Hindlimb muscle (tissue), 1 donor: ENCODE data around the gene P2RX1. TPM values are rescaled to one million over a fixed set of nuclear protein-coding genes. Genes with fewer than 3 reads are reported as not detected.

Experiments
- DNase-seq: peaks from one replicate; pipeline ENCODE4 v3.0.0-alpha.2; 2013
- polyA plus RNA-seq: library from polyadenylated mRNA; unstranded; fragments of 120-200 nt; gene quantifications from one replicate; pipeline ENCODE4 v1.2.1, GENCODE V29; 2013; ENCODE audit not compliant: insufficient read length

P2RX1 gene
- polyA plus RNA-seq: 4.5 TPM

GRCh38 chr17:3915995-3916696, at the start of gene P2RX1:
Gene P2RX1 (minus strand): TSS chr17:3916465. CDS start chr17:3916225, 240 bp downstream.
- no peak for DNase-seq

GRCh38 chr17:3965118-3965800, 49.0 kb upstream of the P2RX1 start:
- no peak for DNase-seq

GRCh38 chr17:3964203-3965117, 48.2 kb upstream of the P2RX1 start, which contains the start of gene ATP2A3:
Gene ATP2A3 (minus strand): TSS chr17:3964437. CDS start chr17:3964291, 146 bp downstream.
- DNase-seq: no peak

GRCh38 chr17:3963237-3964201, 47.3 kb upstream of the P2RX1 start:
- DNase-seq: no peak

GRCh38 chr17:3962965-3963236, 46.6 kb upstream of the P2RX1 start:
- no peak for DNase-seq

- DNase-seq: no peak
These were observed 46.1 kb upstream of the P2RX1 start for GRCh38 chr17:3962217-3962964.

- no peak for DNase-seq
These were observed 45.3 kb upstream of the P2RX1 start for GRCh38 chr17:3961564-3962047.

- no peak for DNase-seq
These were observed 44.5 kb upstream of the P2RX1 start for GRCh38 chr17:3960764-3961163.

GRCh38 chr17:3959921-3960601, 43.8 kb upstream of the P2RX1 start:
- DNase-seq: no peak

GRCh38 chr17:3959295-3959899, 43.1 kb upstream of the P2RX1 start:
- no peak for DNase-seq

GRCh38 chr17:3957735-3958599, 41.7 kb upstream of the P2RX1 start:
- DNase-seq: no peak

GRCh38 chr17:3956983-3957382, 40.7 kb upstream of the P2RX1 start:
- no peak for DNase-seq

GRCh38 chr17:3956327-3956957, 40.2 kb upstream of the P2RX1 start:
- no peak for DNase-seq

GRCh38 chr17:3955673-3955988, 39.4 kb upstream of the P2RX1 start:
- no peak for DNase-seq

GRCh38 chr17:3954976-3955672, 38.9 kb upstream of the P2RX1 start:
- no peak for DNase-seq

- no peak for DNase-seq
These were observed 37.8 kb upstream of the P2RX1 start for GRCh38 chr17:3954086-3954485.

GRCh38 chr17:3953542-3953941, 37.3 kb upstream of the P2RX1 start:
- DNase-seq: no peak

GRCh38 chr17:3952186-3952585, 35.9 kb upstream of the P2RX1 start:
- no peak for DNase-seq
